Effector CD8-positive, alpha-beta T cell (primary cell): ENCODE data around the gene SCNN1B.

Source experiments
- DNase-seq: peaks from one replicate; lab custom pipeline; 2025; lab: John Stamatoyannopoulos, UW

SCNN1B gene

GRCh38 chr16:23320693-23321092, 18.6 kb downstream of the SCNN1B start:
- DNase-seq, result no peak

- DNase-seq, result no peak
Observed at GRCh38 chr16:23321206-23321875, 19.2 kb downstream of the SCNN1B start.

GRCh38 chr16:23323224-23324030, 21.3 kb downstream of the SCNN1B start:
- DNase-seq, result no peak

- no peak for DNase-seq
Observed at GRCh38 chr16:23324727-23325126, 22.6 kb downstream of the SCNN1B start.

- DNase-seq, result no peak
Observed at GRCh38 chr16:23327836-23328235, 25.7 kb downstream of the SCNN1B start.

- DNase-seq, result no peak
Observed at GRCh38 chr16:23330161-23330560, 28.1 kb downstream of the SCNN1B start.

GRCh38 chr16:23330583-23331249, 28.6 kb downstream of the SCNN1B start:
- no peak for DNase-seq

GRCh38 chr16:23333034-23333579, 31.0 kb downstream of the SCNN1B start:
- DNase-seq, result no peak

- DNase-seq, result no peak
Observed at GRCh38 chr16:23333831-23334456, 31.8 kb downstream of the SCNN1B start.

- DNase-seq, result no peak
Observed at GRCh38 chr16:23334457-23334853, 32.4 kb downstream of the SCNN1B start.

- no peak for DNase-seq
Observed at GRCh38 chr16:23334950-23335349, 32.8 kb downstream of the SCNN1B start.

GRCh38 chr16:23337836-23338550, 35.9 kb downstream of the SCNN1B start:
- DNase-seq, result no peak

- no peak for DNase-seq
Observed at GRCh38 chr16:23339787-23340186, 37.7 kb downstream of the SCNN1B start.

GRCh38 chr16:23342083-23342640, 40.1 kb downstream of the SCNN1B start:
- DNase-seq, result no peak

GRCh38 chr16:23343643-23344612, 41.8 kb downstream of the SCNN1B start:
- no peak for DNase-seq

GRCh38 chr16:23345237-23345636, 43.1 kb downstream of the SCNN1B start:
- DNase-seq, result no peak

GRCh38 chr16:23348579-23349469, 46.7 kb downstream of the SCNN1B start:
- DNase-seq, result no peak

GRCh38 chr16:23351360-23351759, 49.3 kb downstream of the SCNN1B start:
- DNase-seq, result no peak

GRCh38 chr16:23353440-23353839, 51.3 kb downstream of the SCNN1B start:
- no peak for DNase-seq
